D341Med (cell line): ENCODE data around the gene BPIFA1.

Source experiments
- DNase-seq: peaks from one replicate; pipeline ENCODE4 v3.0.0; 2012; ENCODE audit warnings: low spot score

Gene BPIFA1

GRCh38 chr20:33235696-33236095, at the start of gene BPIFA1:
BPIFA1 (plus strand) TSS chr20:33235996; CDS start chr20:33237712, 1,716 bp downstream.
- DNase-seq = no peak

- DNase-seq = no peak
These were observed 48.3 kb upstream of the BPIFA1 start for GRCh38 chr20:33187491-33187890.

- no peak for DNase-seq
These were observed 47.4 kb upstream of the BPIFA1 start for GRCh38 chr20:33188421-33188820.

GRCh38 chr20:33191484-33191883, 44.3 kb upstream of the BPIFA1 start:
- no peak for DNase-seq

- DNase-seq = no peak
These were observed 43.8 kb upstream of the BPIFA1 start for GRCh38 chr20:33191955-33192354.

GRCh38 chr20:33192912-33193501, 42.8 kb upstream of the BPIFA1 start:
- no peak for DNase-seq

GRCh38 chr20:33199026-33199425, 36.8 kb upstream of the BPIFA1 start:
- DNase-seq = no peak

GRCh38 chr20:33202451-33202850, 33.3 kb upstream of the BPIFA1 start:
- no peak for DNase-seq

GRCh38 chr20:33203444-33203843, 32.4 kb upstream of the BPIFA1 start:
- DNase-seq = no peak

- DNase-seq = no peak
These were observed 26.0 kb upstream of the BPIFA1 start for GRCh38 chr20:33209789-33210188.

GRCh38 chr20:33210371-33210770, 25.4 kb upstream of the BPIFA1 start:
- DNase-seq = no peak

- DNase-seq = peak; percentile 86
These were observed 23.9 kb upstream of the BPIFA1 start for GRCh38 chr20:33211817-33212424.

- no peak for DNase-seq
These were observed 18.7 kb upstream of the BPIFA1 start, which contains the start of gene BPIFA3 for GRCh38 chr20:33217052-33217451. BPIFA3 (plus strand) TSS chr20:33217352; CDS start chr20:33217537, 185 bp downstream.

GRCh38 chr20:33224399-33224798, 11.4 kb upstream of the BPIFA1 start:
- DNase-seq = no peak

- no peak for DNase-seq
These were observed 6.0 kb upstream of the BPIFA1 start for GRCh38 chr20:33229843-33230242.

- DNase-seq = no peak
These were observed 4.6 kb upstream of the BPIFA1 start for GRCh38 chr20:33231237-33231636.

- DNase-seq = no peak
These were observed 3.2 kb upstream of the BPIFA1 start for GRCh38 chr20:33232486-33233072.

- peak; percentile 64 for DNase-seq
These were observed 2.5 kb upstream of the BPIFA1 start for GRCh38 chr20:33233129-33233774.

GRCh38 chr20:33234050-33234449, 1.7 kb upstream of the BPIFA1 start:
- DNase-seq = no peak

GRCh38 chr20:33236351-33236750, 555 bp downstream of the BPIFA1 start:
- DNase-seq = no peak

GRCh38 chr20:33237989-33238388, 2.2 kb downstream of the BPIFA1 start:
- DNase-seq = no peak

GRCh38 chr20:33239418-33239817, 3.6 kb downstream of the BPIFA1 start:
- DNase-seq = no peak
